HG02678 (cell line): Measurements from ENCODE around the gene ADAP1.

Source experiments
- ATAC-seq: cut with Tn5 transposase; IDR thresholded peaks from one replicate; pipeline ENCODE4 v1.9.1; 2021; ENCODE audit warnings: mild to moderate bottlenecking, moderate library complexity; ENCODE audit not compliant: unreplicated experiment

ADAP1 gene

GRCh38 chr7:940599-941408 is 13.7 kb downstream of the ADAP1 start:
- no peak for ATAC-seq

- no peak for ATAC-seq
Observed at GRCh38 chr7:939843-940242, 14.6 kb downstream of the ADAP1 start.

GRCh38 chr7:938546-939185 is 15.8 kb downstream of the ADAP1 start:
- ATAC-seq = no peak

GRCh38 chr7:937856-938484 is 16.5 kb downstream of the ADAP1 start:
- no peak for ATAC-seq

GRCh38 chr7:936386-937054 is 18.0 kb downstream of the ADAP1 start:
- peak; percentile 79 for ATAC-seq

- no peak for ATAC-seq
Observed at GRCh38 chr7:935874-936385, 18.6 kb downstream of the ADAP1 start.

- ATAC-seq = no peak
Observed at GRCh38 chr7:935164-935873, 19.2 kb downstream of the ADAP1 start.

- no peak for ATAC-seq
Observed at GRCh38 chr7:934469-935163, 19.9 kb downstream of the ADAP1 start.

- no peak for ATAC-seq
Observed at GRCh38 chr7:932651-932975, 21.9 kb downstream of the ADAP1 start.

GRCh38 chr7:931871-932650 is 22.4 kb downstream of the ADAP1 start:
- no peak for ATAC-seq

- no peak for ATAC-seq
Observed at GRCh38 chr7:930975-931758, 23.3 kb downstream of the ADAP1 start.

GRCh38 chr7:929311-929711 is 25.2 kb downstream of the ADAP1 start:
- ATAC-seq = no peak

- ATAC-seq = no peak
Observed at GRCh38 chr7:927031-927671, 27.3 kb downstream of the ADAP1 start.

- no peak for ATAC-seq
Observed at GRCh38 chr7:926061-927030, 28.1 kb downstream of the ADAP1 start.

- ATAC-seq = no peak
Observed at GRCh38 chr7:925601-926000, 28.9 kb downstream of the ADAP1 start.

- ATAC-seq = peak; percentile 48
Observed at GRCh38 chr7:924541-925231, 29.8 kb downstream of the ADAP1 start.
